RCC 7860 (cell line): ENCODE results near the gene MGAT5B.

Source experiments
- DNase-seq: peaks from one replicate; pipeline ENCODE4 v3.0.0-alpha.2; 2015; ENCODE audit warnings: low spot score
- FAIRE-seq: peaks from 2 replicates; lab custom pipeline; 2012; peaks lifted over from hg19 to GRCh38; lab: Jason Lieb, UNC

MGAT5B gene

GRCh38 chr17:76901542-76902197 is 33.5 kb downstream of the MGAT5B start:
- no peak for FAIRE-seq
- no peak for DNase-seq

- FAIRE-seq: no peak
Measured at GRCh38 chr17:76902476-76902875, 34.3 kb downstream of the MGAT5B start.

GRCh38 chr17:76903631-76904030 is 35.4 kb downstream of the MGAT5B start:
- FAIRE-seq (no peak), DNase-seq (no peak)

More at GRCh38 chr17:76902476-76902875, 34.3 kb downstream of the MGAT5B start:
- DNase-seq: no peak

- FAIRE-seq: no peak
- no peak for DNase-seq
Measured at GRCh38 chr17:76904116-76904515, 35.9 kb downstream of the MGAT5B start.

GRCh38 chr17:76905036-76905435 is 36.8 kb downstream of the MGAT5B start:
- DNase-seq: no peak
- no peak for FAIRE-seq

GRCh38 chr17:76905836-76906235 is 37.6 kb downstream of the MGAT5B start:
- FAIRE-seq (no peak), DNase-seq (no peak)

- FAIRE-seq: no peak
- DNase-seq: no peak
Measured at GRCh38 chr17:76906463-76906862, 38.3 kb downstream of the MGAT5B start.

- FAIRE-seq (no peak), DNase-seq (no peak)
Measured at GRCh38 chr17:76907352-76907751, 39.1 kb downstream of the MGAT5B start.

- DNase-seq: peak; percentile 7
- FAIRE-seq: no peak
Measured at GRCh38 chr17:76909971-76910760, 42.0 kb downstream of the MGAT5B start.

GRCh38 chr17:76911299-76912017 is 43.3 kb downstream of the MGAT5B start:
- DNase-seq (peak; percentile 13), FAIRE-seq (no peak)

- FAIRE-seq: no peak
Measured at GRCh38 chr17:76912421-76913164, 44.4 kb downstream of the MGAT5B start.

GRCh38 chr17:76914937-76915336 is 46.7 kb downstream of the MGAT5B start:
- no peak for DNase-seq
- FAIRE-seq: no peak

More at GRCh38 chr17:76912421-76913164, 44.4 kb downstream of the MGAT5B start:
- no peak for DNase-seq

- no peak for DNase-seq
- FAIRE-seq: no peak
Measured at GRCh38 chr17:76915840-76916510, 47.8 kb downstream of the MGAT5B start.

- no peak for FAIRE-seq
- no peak for DNase-seq
Measured at GRCh38 chr17:76917829-76918228, 49.6 kb downstream of the MGAT5B start.

GRCh38 chr17:76918811-76919210 is 50.6 kb downstream of the MGAT5B start:
- FAIRE-seq: no peak

GRCh38 chr17:76920364-76921139 is 52.3 kb downstream of the MGAT5B start:
- no peak for DNase-seq
- no peak for FAIRE-seq

More at GRCh38 chr17:76918811-76919210, 50.6 kb downstream of the MGAT5B start:
- no peak for DNase-seq

- DNase-seq (no peak), FAIRE-seq (no peak)
Measured at GRCh38 chr17:76921340-76922036, 53.3 kb downstream of the MGAT5B start.

GRCh38 chr17:76922084-76922483 is 53.9 kb downstream of the MGAT5B start:
- DNase-seq (no peak), FAIRE-seq (no peak)

GRCh38 chr17:76922967-76923366 is 54.8 kb downstream of the MGAT5B start:
- no peak for DNase-seq
- FAIRE-seq: no peak
